ENCODE data around the gene TOR1B. TPM values are rescaled to one million over a fixed set of nuclear protein-coding genes. Genes with fewer than 3 reads are reported as not detected.

Gene TOR1B
- polyA plus RNA-seq, 1 of the 3 experiments (the other 2 are of a cell fraction) = 37.4 TPM

DNA sequence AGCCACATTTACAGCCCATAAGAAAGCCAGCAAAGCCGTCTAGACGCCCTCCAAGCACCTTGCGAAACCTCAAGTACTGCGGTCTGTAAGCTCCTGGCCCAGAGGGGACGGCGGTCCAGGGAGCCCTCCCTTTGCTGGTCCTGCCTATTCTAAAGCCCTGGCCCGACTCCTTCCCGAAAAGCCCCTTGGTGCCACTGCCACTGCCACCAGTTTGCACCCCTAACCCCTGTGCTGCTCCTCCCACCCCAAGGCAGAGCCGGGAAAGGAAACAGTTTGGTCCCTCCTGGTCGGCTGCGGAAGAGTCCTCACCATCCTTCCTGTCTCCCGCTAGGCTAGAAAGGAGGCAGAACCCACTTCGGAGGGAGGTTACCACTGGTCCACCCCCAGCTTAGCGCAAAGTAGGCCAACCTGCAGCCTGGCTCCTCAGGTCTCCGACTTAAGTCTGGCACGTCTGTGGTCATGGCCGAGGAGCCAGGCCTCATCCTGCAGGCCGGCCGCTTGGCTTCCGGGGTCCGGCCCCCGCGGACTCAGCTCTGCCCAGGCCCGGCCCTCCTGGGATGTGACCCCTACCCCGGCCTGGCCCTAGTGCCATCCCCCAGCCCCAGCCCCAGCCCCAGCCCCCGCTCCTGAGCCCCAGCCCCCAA, 20.0 kb downstream of the TOR1B start:
- Histone ChIP-seq H3K79me2 (ENCODE audit: insufficient read depth) (peaks cover 28% of the 10 kb centered on the region), H3K27ac (ENCODE audit: low read depth in 2 of 2, low read length in 1 of 2) (peak overlapping the region in 1 of 2 experiments; percentile 39; a peak in 1 of 4 replicates), H3K4me2 (peak overlapping the region; percentile 95), H3K36me3 (replicated peaks in 1 of 2; ENCODE audit: control insufficient read depth in 1 of 2, insufficient read depth in 2 of 2, low read length in 1 of 2) (peaks cover 25 to 48% of the 10 kb centered on the region in 2 experiments), H3K9me2 (no peaks in the 10 kb centered on the region), H2AFZ (ENCODE audit: low read depth) (no peak overlapping the region), H3K9ac (peak overlapping the region; percentile 77), H3K27me3 (ENCODE audit: insufficient read depth) (no peaks in the 10 kb centered on the region), H3K4me3 (ENCODE audit: low read depth in 2 of 2, low read length in 1 of 2) (peak overlapping the region; percentile 65 to 66), H3F3A (replicated peaks; ENCODE audit: insufficient read depth) (peaks cover 17% of the 10 kb centered on the region), H3K9me3 (no peaks in the 10 kb centered on the region), H4K20me1 (ENCODE audit: insufficient read depth) (no peaks in the 10 kb centered on the region), H3K4me1 (ENCODE audit: control insufficient read depth in 1 of 2, insufficient read depth in 2 of 2, low read depth in 1 of 2, low read length in 1 of 2) (peaks cover 0 to 7% of the 10 kb centered on the region in 2 experiments; a peak in 1 of 4 replicates)
- POLR2A ChIA-PET = no interaction called here
- DNase-seq = no peak
- WGBS (ENCODE audit: low lambda C conversion rate) = 38% methylated on average over 15 of the region's 26 CpGs
- TF ChIP-seq ELF1 (IDR thresholded peaks at IDR 0.05) = 0 out of 2 replicates have a peak, but pooled peaks have one; percentile 26
- TF ChIP-seq POLR2AphosphoS5 (IDR thresholded peaks at IDR 0.05; ENCODE audit: low read depth, low read length) = peak; percentile 38; the same call in 1 of the 2 replicates
- TF ChIP-seq, protein P1, sequence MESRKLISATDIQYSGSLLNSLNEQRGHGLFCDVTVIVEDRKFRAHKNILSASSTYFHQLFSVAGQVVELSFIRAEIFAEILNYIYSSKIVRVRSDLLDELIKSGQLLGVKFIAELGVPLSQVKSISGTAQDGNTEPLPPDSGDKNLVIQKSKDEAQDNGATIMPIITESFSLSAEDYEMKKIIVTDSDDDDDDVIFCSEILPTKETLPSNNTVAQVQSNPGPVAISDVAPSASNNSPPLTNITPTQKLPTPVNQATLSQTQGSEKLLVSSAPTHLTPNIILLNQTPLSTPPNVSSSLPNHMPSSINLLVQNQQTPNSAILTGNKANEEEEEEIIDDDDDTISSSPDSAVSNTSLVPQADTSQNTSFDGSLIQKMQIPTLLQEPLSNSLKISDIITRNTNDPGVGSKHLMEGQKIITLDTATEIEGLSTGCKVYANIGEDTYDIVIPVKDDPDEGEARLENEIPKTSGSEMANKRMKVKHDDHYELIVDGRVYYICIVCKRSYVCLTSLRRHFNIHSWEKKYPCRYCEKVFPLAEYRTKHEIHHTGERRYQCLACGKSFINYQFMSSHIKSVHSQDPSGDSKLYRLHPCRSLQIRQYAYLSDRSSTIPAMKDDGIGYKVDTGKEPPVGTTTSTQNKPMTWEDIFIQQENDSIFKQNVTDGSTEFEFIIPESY (IDR thresholded peaks at IDR 0.05; ENCODE audit: borderline replicate concordance, low read depth) = no peak
- CTCF ChIA-PET = interaction anchor here (1.0 to 1.4 kb wide), 3 partner anchors 61 to 85 kb away, joined by 3 to 5 read pairs (median 5); no protein-coding TSS in a partner anchor

DNA sequence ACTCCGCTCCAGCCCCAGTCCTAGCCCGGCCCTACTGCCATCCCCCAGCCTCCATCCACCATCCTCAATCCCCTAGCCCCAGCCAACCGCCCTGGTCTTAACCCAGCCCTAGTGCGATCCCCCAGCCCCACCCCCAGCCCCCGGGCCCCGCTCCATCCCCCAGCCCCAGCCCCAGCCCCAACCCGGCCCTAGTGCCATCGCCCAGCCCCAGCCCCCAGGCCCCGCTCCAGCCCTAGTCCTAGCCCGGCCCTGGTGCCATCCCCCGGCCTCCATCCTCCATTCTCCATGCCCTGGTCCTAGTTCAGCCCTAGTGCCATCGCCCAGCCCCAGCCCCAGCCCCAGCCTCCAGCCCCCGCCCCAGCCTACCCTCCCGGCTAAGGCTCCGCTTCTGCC, 20.6 kb downstream of the TOR1B start:
- Histone ChIP-seq H3K9ac (peak overlapping the region; percentile 89), H3K79me2 (ENCODE audit: insufficient read depth) (peaks cover 28% of the 10 kb centered on the region), H3K9me2 (no peaks in the 10 kb centered on the region), H3K4me2 (peak overlapping the region; percentile 72; the same call in 1 of the 2 replicates), H3K4me1 (ENCODE audit: control insufficient read depth in 1 of 2, insufficient read depth in 2 of 2, low read depth in 1 of 2, low read length in 1 of 2) (peaks cover 0 to 7% of the 10 kb centered on the region in 2 experiments; a peak in 1 of 4 replicates), H3K4me3 (ENCODE audit: low read depth in 2 of 2, low read length in 1 of 2) (peak overlapping the region; percentile 65 to 76), H3K27me3 (ENCODE audit: insufficient read depth) (no peaks in the 10 kb centered on the region), H4K20me1 (ENCODE audit: insufficient read depth) (no peaks in the 10 kb centered on the region), H3K36me3 (replicated peaks in 1 of 2; ENCODE audit: control insufficient read depth in 1 of 2, insufficient read depth in 2 of 2, low read length in 1 of 2) (peaks cover 22 to 46% of the 10 kb centered on the region in 2 experiments), H3F3A (replicated peaks; ENCODE audit: insufficient read depth) (peaks cover 20% of the 10 kb centered on the region), H2AFZ (ENCODE audit: low read depth) (no peak overlapping the region), H3K27ac (ENCODE audit: low read depth in 2 of 2, low read length in 1 of 2) (peak overlapping the region; percentile 60 to 82; a peak in 3 of 4 replicates), H3K9me3 (no peaks in the 10 kb centered on the region)
- CTCF ChIA-PET = interaction anchor here (0.6 to 1.4 kb wide), 5 partner anchors 12 to 216 kb away, joined by 3 to 5 read pairs (median 3); no protein-coding TSS in a partner anchor
- under 1% methylated on average over 12 of the region's 15 CpGs for WGBS (ENCODE audit: low lambda C conversion rate)
- POLR2A ChIA-PET = no interaction called here
- TF ChIP-seq EZH2phosphoT487 (IDR thresholded peaks at IDR 0.05; ENCODE audit: borderline replicate concordance, low read depth) (no peak), RXRA (IDR thresholded peaks at IDR 0.05; ENCODE audit: borderline replicate concordance, low read depth) (no peak), MXI1 (IDR thresholded peaks at IDR 0.05; ENCODE audit: low read depth, low read length) (no peak), TCF12 (IDR thresholded peaks at IDR 0.05) (no peak), FOSL2 (IDR thresholded peaks at IDR 0.05; ENCODE audit: borderline replicate concordance, low read depth) (no peak), EP300 (IDR thresholded peaks at IDR 0.05; ENCODE audit: borderline replicate concordance in 1 of 2, low read depth in 1 of 2, low read length in 1 of 2) (no peak), FOXJ3 (CRISPR knock-in tag; IDR thresholded peaks at IDR 0.05) (no peak), FOXM1 (IDR thresholded peaks at IDR 0.05; ENCODE audit: low read depth) (no peak), MEF2A (IDR thresholded peaks at IDR 0.05; ENCODE audit: borderline replicate concordance, low read depth) (no peak), YY1 (IDR thresholded peaks at IDR 0.05; ENCODE audit: low read depth) (no peak), TAF1 (IDR thresholded peaks at IDR 0.05; ENCODE audit: borderline replicate concordance, low read depth, low read length) (no peak)
- TF ChIP-seq, protein P2, sequence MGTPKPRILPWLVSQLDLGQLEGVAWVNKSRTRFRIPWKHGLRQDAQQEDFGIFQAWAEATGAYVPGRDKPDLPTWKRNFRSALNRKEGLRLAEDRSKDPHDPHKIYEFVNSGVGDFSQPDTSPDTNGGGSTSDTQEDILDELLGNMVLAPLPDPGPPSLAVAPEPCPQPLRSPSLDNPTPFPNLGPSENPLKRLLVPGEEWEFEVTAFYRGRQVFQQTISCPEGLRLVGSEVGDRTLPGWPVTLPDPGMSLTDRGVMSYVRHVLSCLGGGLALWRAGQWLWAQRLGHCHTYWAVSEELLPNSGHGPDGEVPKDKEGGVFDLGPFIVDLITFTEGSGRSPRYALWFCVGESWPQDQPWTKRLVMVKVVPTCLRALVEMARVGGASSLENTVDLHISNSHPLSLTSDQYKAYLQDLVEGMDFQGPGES (IDR thresholded peaks at IDR 0.05; ENCODE audit: low read depth, low read length) = no peak
- TF ChIP-seq, protein P3, sequence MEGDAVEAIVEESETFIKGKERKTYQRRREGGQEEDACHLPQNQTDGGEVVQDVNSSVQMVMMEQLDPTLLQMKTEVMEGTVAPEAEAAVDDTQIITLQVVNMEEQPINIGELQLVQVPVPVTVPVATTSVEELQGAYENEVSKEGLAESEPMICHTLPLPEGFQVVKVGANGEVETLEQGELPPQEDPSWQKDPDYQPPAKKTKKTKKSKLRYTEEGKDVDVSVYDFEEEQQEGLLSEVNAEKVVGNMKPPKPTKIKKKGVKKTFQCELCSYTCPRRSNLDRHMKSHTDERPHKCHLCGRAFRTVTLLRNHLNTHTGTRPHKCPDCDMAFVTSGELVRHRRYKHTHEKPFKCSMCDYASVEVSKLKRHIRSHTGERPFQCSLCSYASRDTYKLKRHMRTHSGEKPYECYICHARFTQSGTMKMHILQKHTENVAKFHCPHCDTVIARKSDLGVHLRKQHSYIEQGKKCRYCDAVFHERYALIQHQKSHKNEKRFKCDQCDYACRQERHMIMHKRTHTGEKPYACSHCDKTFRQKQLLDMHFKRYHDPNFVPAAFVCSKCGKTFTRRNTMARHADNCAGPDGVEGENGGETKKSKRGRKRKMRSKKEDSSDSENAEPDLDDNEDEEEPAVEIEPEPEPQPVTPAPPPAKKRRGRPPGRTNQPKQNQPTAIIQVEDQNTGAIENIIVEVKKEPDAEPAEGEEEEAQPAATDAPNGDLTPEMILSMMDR (IDR thresholded peaks at IDR 0.05) = no peak
- DNase-seq = peak; percentile 76
